GM12891 (cell line): Measurements from ENCODE around the gene LPCAT3.

Experiments used
- PAX5 ChIP-seq: IDR thresholded peaks from 2 replicates; pipeline ENCODE4 v1.6.1; 2011; ENCODE audit warnings: low read length, moderate library complexity, mild to moderate bottlenecking; ENCODE audit not compliant: insufficient read depth, severe bottlenecking
- POLR2A ChIP-seq: IDR thresholded peaks from 2 replicates; pipeline ENCODE4 v1.6.1; 2011; ENCODE audit warnings: low read depth, low read length, control low read depth
- POU2F2 ChIP-seq: IDR thresholded peaks from 2 replicates; pipeline ENCODE4 v1.6.1; 2011; ENCODE audit warnings: low read depth, mild to moderate bottlenecking, control low read depth, low read length, moderate library complexity

GRCh38 chr12:7066596-7066995 is 48.3 kb upstream of the LPCAT3 start:
- TF ChIP-seq POLR2A (no peak), POU2F2 (no peak), PAX5 (no peak)
